Inflammatory macrophage treated with lipopolysaccharide for 1 hour (primary cell): Measurements from ENCODE around the gene CRACR2A.
A peak's percentile ranks its signal among the peaks of the same experiment; 100 is the strongest.

Experiments used
- DNase-seq, 2 donors: peaks; one replicate each; pipeline ENCODE4 v3.0.0-alpha.2; 2020 to 2022

The CRACR2A gene

DNA sequence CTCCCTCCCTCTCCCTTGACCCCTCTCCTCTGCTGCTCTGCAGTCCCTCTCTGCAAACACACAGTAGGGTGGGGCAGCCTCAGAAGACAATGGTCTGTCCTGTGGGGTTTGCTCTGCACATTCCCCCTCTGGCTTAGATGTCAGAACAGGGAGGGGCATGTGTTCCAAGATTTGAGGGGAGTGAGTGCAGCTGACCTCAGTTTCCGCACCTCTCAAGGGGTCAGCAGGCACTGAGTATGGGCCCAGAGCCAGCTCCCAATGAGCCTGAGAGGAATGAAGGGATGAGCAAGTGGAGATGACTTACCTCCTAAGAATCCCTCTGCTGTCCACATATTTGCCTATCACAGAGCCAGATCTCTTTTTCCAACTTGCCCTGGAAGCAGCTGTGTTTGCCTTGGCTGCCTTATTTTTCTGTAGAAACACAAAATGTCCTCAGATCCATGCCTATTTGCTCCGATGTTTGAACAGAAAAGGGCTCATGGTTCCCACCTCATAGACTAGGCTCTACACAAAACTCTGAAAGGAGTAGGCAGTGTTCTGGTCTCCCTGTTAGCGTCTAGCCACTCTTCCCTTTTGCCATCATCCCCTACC lies 111.4 kb downstream of the CRACR2A start:
- no peak for DNase-seq

- DNase-seq, result no peak
Observed at GRCh38 chr12:3636328-3636727, 116.6 kb downstream of the CRACR2A start.

DNA sequence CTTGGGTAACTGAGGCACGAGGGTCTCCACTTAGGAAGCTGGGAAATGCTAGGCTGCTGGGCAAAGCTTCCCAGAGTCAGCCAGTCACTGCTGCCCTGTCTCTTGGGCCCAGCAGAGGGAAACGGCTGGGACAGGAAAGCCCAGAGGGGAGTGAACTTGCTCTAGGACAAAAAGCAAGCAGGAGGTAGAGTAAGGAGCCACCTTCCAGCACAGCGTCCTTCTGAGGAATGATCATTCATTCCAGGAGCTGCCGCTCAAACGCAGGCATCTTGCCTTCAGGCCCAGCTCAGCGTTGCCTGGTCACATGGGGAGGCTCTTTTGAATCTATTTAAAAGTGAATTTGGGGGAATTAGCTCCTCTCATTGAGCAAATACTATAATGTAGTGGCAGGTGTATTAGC lies 118.6 kb downstream of the CRACR2A start:
- DNase-seq, result no peak

- DNase-seq, result no peak
Observed at GRCh38 chr12:3633396-3633795, 119.5 kb downstream of the CRACR2A start.

GRCh38 chr12:3632754-3633153 lies 120.2 kb downstream of the CRACR2A start:
- DNase-seq, result no peak

- no peak for DNase-seq
Observed at GRCh38 chr12:3632256-3632655, 120.7 kb downstream of the CRACR2A start.

DNA sequence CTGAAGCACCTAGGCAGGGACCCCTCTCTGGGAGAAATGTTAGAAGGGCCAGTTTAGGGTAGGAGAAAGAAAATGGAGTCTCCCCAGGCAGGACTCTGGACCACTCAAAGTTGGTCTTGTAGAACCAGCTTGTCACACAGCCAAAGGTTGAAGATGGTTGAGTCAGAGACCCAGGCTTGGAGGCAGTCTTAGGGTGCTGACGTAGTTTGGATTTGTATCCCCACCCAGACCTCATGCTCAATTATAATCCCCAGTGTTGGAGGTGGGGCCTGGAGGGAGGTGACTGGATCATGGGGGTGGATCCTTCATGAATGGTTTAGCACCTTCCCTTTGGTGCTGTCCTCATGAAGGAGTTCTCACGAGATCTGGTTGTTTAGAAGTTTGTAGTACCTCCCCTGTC lies 121.2 kb downstream of the CRACR2A start:
- DNase-seq, result no peak

- DNase-seq, result no peak
Observed at GRCh38 chr12:3631272-3631637, 121.7 kb downstream of the CRACR2A start.

GRCh38 chr12:3630621-3631271 lies 122.2 kb downstream of the CRACR2A start:
- no peak for DNase-seq

GRCh38 chr12:3630111-3630510 lies 122.8 kb downstream of the CRACR2A start:
- DNase-seq, result no peak

DNA sequence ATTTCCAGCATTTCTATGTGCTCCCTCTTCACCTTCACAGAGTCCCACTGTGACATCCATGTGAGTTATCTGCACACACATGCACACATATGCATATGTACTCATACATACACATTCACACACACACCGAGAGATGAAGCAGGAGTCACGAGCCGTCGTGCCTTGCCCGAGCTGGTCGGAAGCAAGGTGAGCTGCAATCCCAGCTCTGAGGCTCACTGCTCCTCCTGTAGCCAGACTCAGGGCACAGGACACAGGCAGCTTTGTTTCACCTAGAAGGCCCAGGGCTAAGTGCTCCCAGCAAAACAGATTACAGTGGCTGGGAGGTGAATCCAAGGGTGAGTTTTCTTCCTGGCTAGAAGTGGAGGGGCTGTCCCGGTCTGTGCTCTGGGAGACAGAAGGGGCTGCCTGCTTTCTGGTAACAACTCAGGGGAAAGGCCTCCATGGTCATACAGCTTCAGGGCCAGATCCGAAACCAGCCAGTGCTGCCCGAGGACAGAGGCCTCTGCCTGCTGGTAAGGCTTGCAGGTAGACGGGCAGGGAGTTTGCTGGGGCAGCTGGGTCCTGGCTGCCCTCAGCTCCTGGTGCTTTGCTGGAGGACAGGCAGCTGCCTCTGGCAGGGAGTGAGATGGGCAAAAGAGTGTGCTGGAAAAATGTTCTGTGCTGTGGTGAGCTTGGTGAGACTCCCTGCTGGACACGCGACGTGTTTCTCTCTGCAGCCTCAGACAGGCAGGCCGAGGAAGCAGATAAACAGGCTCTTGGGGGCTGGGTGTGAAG lies 123.7 kb downstream of the CRACR2A start:
- no peak for DNase-seq

- no peak for DNase-seq
Observed at GRCh38 chr12:3628629-3629028, 124.3 kb downstream of the CRACR2A start.

GRCh38 chr12:3627336-3627735 lies 125.6 kb downstream of the CRACR2A start:
- no peak for DNase-seq

DNA sequence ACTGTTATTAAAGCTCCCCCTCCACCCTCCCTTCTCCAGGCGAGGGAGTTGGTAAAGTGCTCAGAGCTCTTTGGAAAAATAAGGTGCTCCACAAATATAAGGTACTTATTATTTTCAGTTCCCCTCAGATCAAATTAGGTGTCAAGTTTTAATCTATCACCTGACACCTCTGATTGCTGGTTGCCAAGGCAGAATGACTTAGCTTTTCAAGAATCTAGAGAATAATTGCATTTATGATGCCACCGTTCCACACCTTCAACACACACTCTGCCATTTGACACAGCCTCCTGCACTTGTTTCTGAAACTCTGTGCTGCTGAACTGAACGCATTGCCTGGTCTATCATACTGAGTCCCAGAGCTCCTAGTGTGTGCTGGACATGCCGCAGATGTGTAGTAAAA lies 128.6 kb downstream of the CRACR2A start:
- DNase-seq, result no peak

GRCh38 chr12:3622822-3623690 lies 129.9 kb downstream of the CRACR2A start:
- DNase-seq, result peak; percentile 57 to 61

- DNase-seq, result no peak
Observed at GRCh38 chr12:3622021-3622821, 130.7 kb downstream of the CRACR2A start.

DNA sequence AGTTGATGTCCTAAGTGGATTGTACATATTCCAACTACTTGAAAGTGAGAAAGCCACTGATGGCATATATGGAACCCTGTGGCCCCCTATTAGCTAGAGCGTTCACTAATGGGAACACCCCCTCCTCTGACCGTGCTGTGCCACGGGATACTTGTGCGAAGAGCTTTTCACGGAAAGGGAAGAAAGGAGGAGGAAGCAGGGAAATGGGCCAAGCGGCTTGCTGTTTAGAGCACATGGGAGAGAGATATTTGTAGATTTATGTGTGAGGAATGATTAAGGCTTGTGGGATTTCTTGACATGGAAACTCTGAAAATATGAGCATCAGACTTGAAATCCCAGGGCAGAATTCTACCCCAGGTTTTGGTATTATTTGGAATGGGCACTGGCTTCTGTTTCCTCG lies 132.1 kb downstream of the CRACR2A start:
- no peak for DNase-seq

- no peak for DNase-seq
Observed at GRCh38 chr12:3617565-3617964, 135.3 kb downstream of the CRACR2A start.

DNA sequence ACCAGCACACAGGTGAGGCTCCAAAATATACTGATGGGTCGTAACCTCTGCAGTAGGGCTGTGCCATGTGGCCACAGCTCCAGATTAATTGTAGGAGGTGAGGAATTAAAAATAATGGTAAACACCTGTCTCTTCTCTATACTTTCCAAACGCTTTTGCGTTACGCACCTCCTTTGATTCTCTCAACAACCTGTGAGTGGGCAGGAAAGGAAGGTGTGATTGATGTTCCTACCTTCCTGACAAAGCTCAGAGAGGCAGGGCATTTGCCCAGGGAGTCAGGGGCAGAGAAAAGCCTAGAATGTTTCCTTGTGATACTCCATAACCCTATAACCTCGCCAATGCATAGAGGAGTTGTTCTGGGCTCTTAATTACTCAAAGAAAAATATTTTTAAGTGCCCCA lies 137.0 kb downstream of the CRACR2A start:
- no peak for DNase-seq

GRCh38 chr12:3614806-3615466 lies 138.0 kb downstream of the CRACR2A start:
- no peak for DNase-seq

GRCh38 chr12:3613641-3614395 lies 139.1 kb downstream of the CRACR2A start:
- no peak for DNase-seq
